Measurements from ENCODE around the gene SNX30.

The SNX30 gene

GRCh38 chr9:112890106-112891081 lies 139.8 kb downstream of the SNX30 start, which contains the start of gene SLC46A2:
TSS of gene SLC46A2 (minus strand) at chr9:112890876. CDS start at chr9:112890681, 195 bp downstream.
- peak in 1 of 2 donors; percentile 47 for DNase-seq

- no peak for DNase-seq
Measured at GRCh38 chr9:112891521-112891920, 141.0 kb downstream of the SNX30 start.

- DNase-seq = no peak
Measured at GRCh38 chr9:112892981-112893380, 142.4 kb downstream of the SNX30 start.

GRCh38 chr9:112894041-112894440 lies 143.5 kb downstream of the SNX30 start:
- DNase-seq = no peak

GRCh38 chr9:112894699-112895098 lies 144.1 kb downstream of the SNX30 start:
- DNase-seq = peak in 1 of 2 donors; percentile 3

GRCh38 chr9:112896131-112896530 lies 145.6 kb downstream of the SNX30 start:
- no peak for DNase-seq

GRCh38 chr9:112898872-112899311 lies 148.3 kb downstream of the SNX30 start:
- no peak for DNase-seq

- no peak for DNase-seq
Measured at GRCh38 chr9:112900488-112900887, 149.9 kb downstream of the SNX30 start.

GRCh38 chr9:112900901-112901300 lies 150.3 kb downstream of the SNX30 start:
- DNase-seq = no peak

GRCh38 chr9:112905084-112905483 lies 154.5 kb downstream of the SNX30 start:
- DNase-seq = no peak

- no peak for DNase-seq
Measured at GRCh38 chr9:112911736-112912135, 161.2 kb downstream of the SNX30 start.

GRCh38 chr9:112912636-112913035 lies 162.1 kb downstream of the SNX30 start:
- DNase-seq = no peak

- no peak for DNase-seq
Measured at GRCh38 chr9:112913326-112913725, 162.8 kb downstream of the SNX30 start.

GRCh38 chr9:112914524-112914923 lies 164.0 kb downstream of the SNX30 start:
- no peak for DNase-seq

- DNase-seq = no peak
Measured at GRCh38 chr9:112917047-112917986, 166.8 kb downstream of the SNX30 start.

GRCh38 chr9:112917987-112918362 lies 167.4 kb downstream of the SNX30 start:
- DNase-seq = no peak

- peak in 1 of 2 donors; percentile 3 for DNase-seq
Measured at GRCh38 chr9:112921549-112921948, 171.0 kb downstream of the SNX30 start.

Data from CD4-positive, alpha-beta T cell treated with Interleukin-1 beta for 1 hour (primary cell).